HG03060 (cell line): ENCODE data around the gene ZDHHC8.
"Not testable (repeated sequence)": the region's sequence is repeated elsewhere in the genome, so short reads cannot be mapped to it uniquely, and the experiment has no call there.

Experiments used
- ATAC-seq: cut with Tn5 transposase; IDR thresholded peaks from one replicate; pipeline ENCODE4 v1.9.1; 2021; ENCODE audit warnings: low read depth, moderate number of reproducible peaks; ENCODE audit not compliant: unreplicated experiment

Gene ZDHHC8

GRCh38 chr22:20156042-20156389 lies 24.4 kb downstream of the ZDHHC8 start:
- no peak for ATAC-seq

- ATAC-seq = no peak
Measured at GRCh38 chr22:20156611-20157429, 25.2 kb downstream of the ZDHHC8 start.

- ATAC-seq = no peak
Measured at GRCh38 chr22:20157430-20158183, 26.0 kb downstream of the ZDHHC8 start.

- no peak for ATAC-seq
Measured at GRCh38 chr22:20158391-20159036, 26.9 kb downstream of the ZDHHC8 start.

- ATAC-seq = no peak
Measured at GRCh38 chr22:20159076-20159475, 27.5 kb downstream of the ZDHHC8 start.

GRCh38 chr22:20159531-20159930 lies 27.9 kb downstream of the ZDHHC8 start:
- ATAC-seq = not testable (repeated sequence)

- ATAC-seq = no peak
Measured at GRCh38 chr22:20160041-20160440, 28.4 kb downstream of the ZDHHC8 start.

- ATAC-seq = no peak
Measured at GRCh38 chr22:20164863-20165262, 33.3 kb downstream of the ZDHHC8 start.

GRCh38 chr22:20165421-20165820 lies 33.8 kb downstream of the ZDHHC8 start:
- ATAC-seq = no peak

- ATAC-seq = no peak
Measured at GRCh38 chr22:20165913-20166312, 34.3 kb downstream of the ZDHHC8 start.

GRCh38 chr22:20166703-20167102 lies 35.1 kb downstream of the ZDHHC8 start:
- ATAC-seq = no peak

- no peak for ATAC-seq
Measured at GRCh38 chr22:20167643-20168322, 36.2 kb downstream of the ZDHHC8 start.

- ATAC-seq = no peak
Measured at GRCh38 chr22:20169253-20169822, 37.7 kb downstream of the ZDHHC8 start.

GRCh38 chr22:20170170-20170569 lies 38.6 kb downstream of the ZDHHC8 start:
- no peak for ATAC-seq

- ATAC-seq = no peak
Measured at GRCh38 chr22:20171288-20172140, 39.9 kb downstream of the ZDHHC8 start.

GRCh38 chr22:20172141-20172613 lies 40.6 kb downstream of the ZDHHC8 start:
- no peak for ATAC-seq

GRCh38 chr22:20173246-20173645 lies 41.6 kb downstream of the ZDHHC8 start:
- ATAC-seq = no peak

GRCh38 chr22:20173772-20174171 lies 42.2 kb downstream of the ZDHHC8 start:
- no peak for ATAC-seq

- no peak for ATAC-seq
Measured at GRCh38 chr22:20174785-20175596, 43.4 kb downstream of the ZDHHC8 start.
